OCI-LY3 (cell line): ENCODE results near the gene PGAM1.

Experiments used
- H2AFZ ChIP-seq: fragments of 200-600, 300-600 bp; shearing (Covaris generic); 2 replicates; pipeline ENCODE4 v1.6.0; 2014; ENCODE audit warnings: antibody characterized with exemption, low read depth, low read length
- H3K27ac ChIP-seq: fragments of 200-600, 300-600 bp; sonication (generic); 2 replicates; pipeline ENCODE4 v1.5.1; 2014; ENCODE audit warnings: mild to moderate bottlenecking, low read length, moderate library complexity, mixed read lengths
- H3K27me3 ChIP-seq: fragments of 200-600, 300-600 bp; sonication (generic); 2 replicates; pipeline ENCODE4 v1.6.1; 2014; ENCODE audit warnings: low read depth, low read length, mixed read lengths
- H3K36me3 ChIP-seq: fragments of 200-600, 300-600 bp; sonication (generic); replicated peaks from 2 replicates; pipeline ENCODE3; 2014; ENCODE audit warnings: low read depth, low read length, mixed read lengths
- H3K4me1 ChIP-seq: fragments of 300-600, 200-600 bp; sonication (generic); 2 replicates; pipeline ENCODE4 v1.6.1; 2014; ENCODE audit warnings: low read length, mixed read lengths
- H3K4me2 ChIP-seq: fragments of 200-600, 300-600 bp; sonication (generic); 2 replicates; pipeline ENCODE4 v1.6.1; 2014; ENCODE audit warnings: low read length, mixed read lengths
- H3K4me3 ChIP-seq: fragments of 300-600, 200-600 bp; sonication (generic); 2 replicates; pipeline ENCODE4 v1.5.1; 2014; ENCODE audit warnings: antibody characterized with exemption, mild to moderate bottlenecking, low read length, moderate library complexity
- H3K79me2 ChIP-seq: fragments of 300-600, 200-600 bp; shearing (Covaris generic); 2 replicates; pipeline ENCODE4 v1.6.1; 2014; ENCODE audit warnings: mild to moderate bottlenecking, low read length, mixed read lengths
- H3K9ac ChIP-seq: fragments of 300-600, 200-600 bp; shearing (Covaris generic); 2 replicates; pipeline ENCODE4 v1.6.0; 2014; ENCODE audit warnings: mild to moderate bottlenecking, low read length, moderate library complexity
- H3K9me3 ChIP-seq: fragments of 200-600, 300-600 bp; shearing (Covaris generic); 2 replicates; pipeline ENCODE4 v1.6.1; 2014; ENCODE audit warnings: low read length, mixed read lengths; ENCODE audit not compliant: insufficient read depth
- H4K20me1 ChIP-seq: fragments of 200-600, 300-600 bp; sonication (generic); 2 replicates; pipeline ENCODE4 v1.6.1; 2016; ENCODE audit warnings: low read length, mixed read lengths; ENCODE audit not compliant: insufficient read depth
- CTCF ChIP-seq: fragments of 200-600, 300-600 bp; sonication (generic); IDR thresholded peaks from 2 replicates; pipeline ENCODE4 v1.5.1; 2014; ENCODE audit warnings: antibody characterized with exemption, low read length, low read depth
- EZH2phosphoT487 ChIP-seq: fragments of 200-600 bp; shearing (Covaris generic); IDR thresholded peaks from 2 replicates; pipeline ENCODE4 v1.6.1; 2018; ENCODE audit warnings: antibody characterized with exemption, mixed run types, low read depth

Gene PGAM1

GRCh38 chr10:97381626-97382025 is 44.4 kb upstream of the PGAM1 start:
- Histone ChIP-seq H3K4me2 (no peak overlapping the region), H3K79me2 (no peaks in the 10 kb centered on the region), H3K4me3 (no peak overlapping the region), H3K36me3 (peaks cover 3% of the 10 kb centered on the region), H4K20me1 (no peaks in the 10 kb centered on the region), H3K27me3 (no peaks in the 10 kb centered on the region), H3K27ac (no peak overlapping the region), H3K4me1 (no peaks in the 10 kb centered on the region), H3K9ac (no peak overlapping the region), H3K9me3 (no peaks in the 10 kb centered on the region), H2AFZ (no peak overlapping the region)
- TF ChIP-seq CTCF = no peak
- TF ChIP-seq EZH2phosphoT487 = no peak

GRCh38 chr10:97383159-97383558 is 42.8 kb upstream of the PGAM1 start:
- Histone ChIP-seq H3K9me3 (no peaks in the 10 kb centered on the region), H3K4me3 (no peak overlapping the region), H3K9ac (no peak overlapping the region), H2AFZ (no peak overlapping the region), H4K20me1 (no peaks in the 10 kb centered on the region), H3K4me2 (no peak overlapping the region), H3K27ac (no peak overlapping the region), H3K27me3 (no peaks in the 10 kb centered on the region), H3K4me1 (no peaks in the 10 kb centered on the region), H3K36me3 (peaks cover 3% of the 10 kb centered on the region), H3K79me2 (no peaks in the 10 kb centered on the region)
- TF ChIP-seq CTCF (no peak), EZH2phosphoT487 (no peak)

GRCh38 chr10:97384156-97384555 is 41.8 kb upstream of the PGAM1 start:
- no peaks in the 10 kb centered on the region for H3K4me1 ChIP-seq
- no peak overlapping the region for H3K4me3 ChIP-seq
- no peak overlapping the region for H2AFZ ChIP-seq
- H3K27ac ChIP-seq = no peak overlapping the region
- no peak overlapping the region for H3K4me2 ChIP-seq
- H3K9ac ChIP-seq = no peak overlapping the region
- no peaks in the 10 kb centered on the region for H3K27me3 ChIP-seq
- no peaks in the 10 kb centered on the region for H3K79me2 ChIP-seq
- no peak for TF ChIP-seq CTCF
- no peak for TF ChIP-seq EZH2phosphoT487
- H3K9me3 ChIP-seq = no peaks in the 10 kb centered on the region
- peaks cover 8% of the 10 kb centered on the region for H3K36me3 ChIP-seq
- H4K20me1 ChIP-seq = no peaks in the 10 kb centered on the region

GRCh38 chr10:97384641-97385040 is 41.4 kb upstream of the PGAM1 start:
- H3K4me3 ChIP-seq = no peak overlapping the region
- H3K27me3 ChIP-seq = no peaks in the 10 kb centered on the region
- no peak overlapping the region for H3K4me2 ChIP-seq
- H4K20me1 ChIP-seq = no peaks in the 10 kb centered on the region
- no peaks in the 10 kb centered on the region for H3K79me2 ChIP-seq
- H3K9ac ChIP-seq = no peak overlapping the region
- no peaks in the 10 kb centered on the region for H3K4me1 ChIP-seq
- TF ChIP-seq CTCF (no peak), EZH2phosphoT487 (no peak)
- no peak overlapping the region for H2AFZ ChIP-seq
- peaks cover 8% of the 10 kb centered on the region for H3K36me3 ChIP-seq
- no peaks in the 10 kb centered on the region for H3K9me3 ChIP-seq
- no peak overlapping the region for H3K27ac ChIP-seq
